ENCODE data around the gene MUC20.
"Not testable (repeated sequence)": the region's sequence is repeated elsewhere in the genome, so short reads cannot be mapped to it uniquely, and the experiment has no call there.

Gene MUC20

DNA sequence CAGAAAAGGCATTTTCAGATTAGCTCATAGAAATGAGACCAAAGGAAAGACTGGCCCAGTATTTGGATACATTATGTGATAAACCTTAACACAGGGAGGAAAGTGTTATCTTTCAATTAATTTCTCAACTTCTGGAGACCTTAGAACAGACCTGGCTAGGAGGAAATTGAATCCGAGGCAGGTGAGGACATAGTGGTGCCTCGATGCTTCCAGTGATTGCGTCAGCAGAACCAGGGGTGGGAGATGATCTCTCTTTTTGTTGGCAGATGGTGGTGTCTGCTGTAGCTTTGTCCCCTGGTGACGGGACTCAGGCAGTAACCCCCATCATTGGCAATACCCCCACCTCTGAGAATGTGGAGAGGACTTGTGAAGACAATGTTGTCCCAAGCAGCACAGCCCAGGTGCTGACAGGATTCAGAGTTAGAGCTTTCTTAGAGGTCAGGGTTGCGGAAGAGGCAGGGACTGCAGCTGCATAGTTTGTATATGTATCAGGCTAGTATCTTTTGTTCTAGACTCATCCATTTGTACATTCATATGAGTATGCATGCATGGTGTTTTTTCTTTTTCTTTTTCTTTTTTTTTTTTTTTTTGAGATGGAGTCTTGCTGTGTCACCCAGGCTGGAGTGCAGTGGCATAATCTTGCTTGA is 27.9 kb upstream of the MUC20 start:
- no peak for DNase-seq

DNA sequence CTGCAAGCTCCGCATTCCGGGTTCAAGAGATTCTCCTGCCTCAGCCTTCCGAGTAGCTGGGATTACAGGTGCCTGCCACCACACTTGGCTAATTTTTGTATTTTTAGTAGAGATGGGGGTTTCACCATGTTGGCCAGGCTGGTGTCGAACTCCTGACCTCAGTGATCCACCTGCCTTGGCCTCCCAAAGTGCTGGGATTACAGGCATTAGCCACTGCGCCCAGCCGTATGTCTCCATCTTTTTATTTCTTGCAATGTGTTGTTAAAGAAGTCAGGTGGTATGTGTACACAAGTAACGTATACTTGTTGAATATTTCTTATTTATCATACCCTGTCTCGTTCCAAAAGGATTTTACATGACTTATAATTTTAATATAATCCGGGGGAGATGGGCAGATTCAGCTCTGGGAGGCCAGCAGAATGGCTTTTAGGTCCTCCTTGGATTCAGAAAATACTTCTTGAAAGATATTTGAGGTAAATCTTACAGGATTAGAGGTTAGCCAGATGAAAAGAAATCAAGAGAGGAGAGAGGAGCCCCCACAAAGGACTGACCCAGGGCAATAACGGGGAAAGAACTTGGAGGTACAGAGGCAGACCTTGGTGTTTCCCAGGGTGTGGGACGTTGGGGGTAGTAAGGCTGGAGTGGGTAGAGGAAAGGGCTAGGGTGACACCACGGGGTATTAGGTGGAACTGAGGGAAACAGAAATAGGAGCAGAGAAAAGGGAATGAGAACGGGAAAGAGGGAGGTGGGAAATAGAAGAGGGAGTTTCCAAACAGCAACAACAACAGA is 27.2 kb upstream of the MUC20 start:
- no peak for DNase-seq

DNA sequence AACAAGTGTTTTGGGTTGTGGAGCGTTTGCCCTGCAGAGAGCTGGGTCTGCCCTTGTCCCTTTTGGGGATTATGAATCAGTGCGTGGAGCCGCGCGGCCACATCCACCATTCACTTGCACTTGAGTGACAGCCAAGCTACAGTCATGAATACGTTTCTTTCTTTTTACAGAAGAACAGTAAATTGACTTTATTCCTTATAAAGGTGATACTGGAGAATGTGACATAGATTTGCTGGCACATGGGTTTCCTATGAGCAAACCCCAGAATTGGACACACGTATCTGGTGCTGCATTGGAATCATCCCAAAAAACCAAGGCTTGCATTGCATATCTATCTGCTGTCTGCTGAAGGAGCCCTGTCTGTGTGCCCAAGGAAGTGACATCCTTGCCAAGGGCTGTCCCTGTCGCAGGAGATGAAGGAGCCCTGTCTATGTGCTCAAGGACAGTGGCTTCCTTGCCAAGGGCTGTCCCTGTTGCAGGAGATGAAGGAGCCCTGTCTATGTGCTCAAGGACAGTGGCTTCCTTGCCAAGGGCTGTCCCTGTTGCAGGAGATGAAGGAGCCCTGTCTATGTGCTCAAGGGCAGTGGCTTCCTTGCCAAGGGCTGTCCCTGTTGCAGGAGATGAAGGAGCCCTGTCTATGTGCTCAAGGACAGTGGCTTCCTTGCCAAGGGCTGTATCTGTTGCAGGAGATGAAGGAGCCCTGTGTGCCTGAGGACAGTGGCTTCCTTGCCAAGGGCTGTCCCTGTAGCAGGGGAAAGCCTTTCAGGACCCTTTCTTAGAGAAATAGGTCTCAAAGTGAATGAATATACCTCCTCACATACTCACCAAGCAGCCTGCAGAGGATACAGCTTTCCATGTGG is 26.3 kb upstream of the MUC20 start:
- DNase-seq = not testable (repeated sequence)

DNA sequence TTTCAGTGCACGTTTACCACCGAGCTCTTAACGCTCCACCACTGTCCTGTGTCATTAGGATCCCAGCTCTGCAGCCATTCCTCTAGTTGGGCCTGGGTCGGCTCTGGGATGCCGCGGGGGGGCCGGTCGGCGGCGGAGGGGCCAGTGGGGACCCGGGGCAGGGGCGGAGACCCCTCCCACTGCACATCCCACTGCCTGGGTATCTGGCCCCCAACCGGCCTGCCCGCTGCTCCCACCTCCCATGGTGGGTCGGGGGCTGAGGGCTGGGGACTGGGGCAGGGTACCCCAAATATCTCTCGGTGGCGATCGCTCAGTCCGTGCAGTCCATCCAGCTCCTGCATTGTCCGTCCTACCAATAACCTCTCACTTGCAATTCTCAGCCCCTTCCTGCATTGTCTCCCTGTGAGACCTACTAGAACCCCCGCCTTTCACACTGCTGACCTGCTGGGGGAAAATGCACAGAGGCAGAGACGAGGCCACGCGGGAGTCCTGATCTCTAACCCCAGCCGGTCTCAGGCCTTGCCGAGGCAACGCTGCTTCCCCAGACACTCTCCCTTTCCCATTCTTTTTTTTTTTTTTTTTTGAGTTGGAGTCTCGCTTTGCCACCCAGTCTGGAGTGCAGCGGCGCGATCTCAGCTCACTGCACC is 24.0 kb upstream of the MUC20 start:
- DNase-seq = no peak

DNA sequence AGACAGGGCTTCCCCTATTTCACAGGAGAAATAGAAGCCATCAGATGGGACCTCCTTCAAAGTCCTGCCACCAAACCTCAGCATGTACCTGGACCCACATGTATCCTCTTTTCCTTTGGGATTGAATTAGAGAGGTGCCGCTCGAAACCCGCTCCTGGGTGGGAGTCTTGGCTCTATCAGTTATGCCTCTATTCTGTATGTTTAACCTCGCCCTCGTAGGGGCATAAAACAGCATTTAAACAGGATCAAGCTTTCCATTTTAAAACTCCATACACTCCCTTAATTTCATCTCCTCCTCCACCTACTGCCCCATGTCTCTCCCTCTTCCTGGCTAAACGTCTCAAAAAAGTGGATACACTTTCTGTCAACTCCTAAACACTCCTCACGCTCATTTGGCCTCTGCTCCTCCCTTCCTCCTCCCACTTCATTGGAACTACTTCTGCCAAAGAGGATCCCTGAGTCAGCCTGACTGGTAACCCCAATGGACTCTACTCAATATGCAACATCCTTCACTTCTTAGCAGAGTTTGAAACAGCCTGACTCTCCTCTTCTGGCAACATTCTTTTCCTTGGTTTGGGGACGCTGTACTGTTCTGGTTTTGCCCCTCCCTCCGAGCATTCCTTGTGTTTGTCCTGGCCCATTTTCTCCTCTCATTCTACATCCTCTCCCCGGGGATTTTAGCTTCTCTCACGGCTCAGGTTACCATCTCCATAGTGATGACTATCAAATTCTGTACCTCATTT is 23.0 kb upstream of the MUC20 start:
- DNase-seq = no peak

DNA sequence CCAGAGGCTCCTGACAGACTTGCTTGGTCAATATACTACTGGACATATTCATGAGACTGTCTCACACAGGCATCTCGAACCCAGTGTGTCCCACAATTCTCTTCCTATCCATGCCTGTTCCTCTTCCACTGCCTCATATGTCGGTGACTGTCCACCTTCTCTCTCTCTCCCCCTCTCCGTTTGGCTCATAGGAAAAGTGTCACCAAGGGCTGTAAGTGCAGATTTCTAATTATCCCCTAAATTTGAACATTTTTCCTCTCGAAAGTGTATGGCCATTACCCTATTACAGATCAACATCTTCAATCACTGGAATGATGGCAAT is 22.5 kb upstream of the MUC20 start:
- DNase-seq = no peak

DNA sequence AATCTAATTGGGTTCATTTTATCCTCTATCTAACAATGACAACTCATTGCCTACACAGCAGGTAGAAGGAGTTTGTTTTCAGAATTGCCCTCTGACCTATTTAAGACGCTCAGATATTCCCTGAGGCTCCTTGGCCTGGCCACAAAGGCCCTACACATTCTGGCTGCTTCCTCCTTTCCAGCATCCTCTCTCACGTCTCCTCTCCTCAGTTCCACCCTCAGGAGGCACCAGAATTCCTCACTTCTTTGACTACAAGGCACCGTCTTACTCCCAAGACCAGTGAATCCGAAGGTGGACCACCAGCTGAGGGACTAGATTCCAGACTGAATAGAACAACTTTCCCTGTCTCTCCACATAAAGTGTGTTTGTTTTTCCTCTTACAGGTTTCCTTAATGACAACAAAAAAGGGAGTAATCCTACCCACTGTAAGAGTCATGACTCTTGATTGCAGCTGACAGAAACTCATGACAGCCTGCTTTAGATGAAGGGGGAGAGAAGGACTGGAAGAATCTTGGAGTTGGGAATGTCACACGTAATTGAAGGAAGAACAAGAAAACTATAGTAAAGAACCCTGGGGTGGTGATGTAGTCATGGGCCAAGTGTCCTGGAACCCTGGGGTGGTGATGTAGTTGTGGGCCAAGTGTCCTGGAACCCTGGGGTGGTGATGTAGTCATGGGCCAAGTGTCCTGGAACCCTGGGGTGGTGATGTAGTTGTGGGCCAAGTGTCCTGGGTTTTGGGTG is 22.0 kb upstream of the MUC20 start:
- no peak for DNase-seq

DNA sequence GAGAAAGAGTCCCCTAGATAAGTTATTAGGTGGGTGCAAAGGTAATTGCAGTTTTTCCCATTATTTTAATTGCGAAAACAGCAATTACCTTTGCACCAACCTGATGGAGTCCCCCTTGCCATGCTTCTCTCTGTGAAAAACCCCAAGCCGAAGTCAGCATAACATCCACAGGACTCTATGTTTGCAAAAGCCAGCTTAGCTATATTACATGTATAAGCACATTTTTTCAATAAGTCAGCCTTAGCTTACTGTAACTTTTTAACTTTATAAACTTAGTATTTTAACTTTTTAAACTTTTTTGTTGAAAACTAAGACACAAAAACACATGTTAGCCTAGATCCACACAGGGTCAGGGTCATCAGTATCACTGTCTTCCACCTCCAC is 21.4 kb upstream of the MUC20 start:
- no peak for DNase-seq

DNA sequence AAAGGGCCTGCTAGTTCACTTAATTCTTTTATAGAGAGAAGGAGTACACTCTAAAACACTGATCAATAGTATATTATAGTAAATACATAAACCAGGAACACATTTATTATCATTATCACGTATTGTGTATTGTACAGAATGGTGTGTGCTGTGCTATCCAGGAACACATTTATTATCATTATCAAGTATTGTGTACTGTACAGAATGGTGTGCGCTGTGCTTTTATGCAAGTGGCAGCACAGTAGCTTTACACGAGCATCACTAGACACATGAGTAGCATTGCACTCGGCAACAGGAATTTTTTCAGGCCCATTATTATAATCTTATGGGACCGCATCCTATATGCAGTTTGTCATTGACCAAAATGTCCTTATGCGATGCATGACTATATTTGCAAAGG is 20.9 kb upstream of the MUC20 start:
- no peak for DNase-seq

DNA sequence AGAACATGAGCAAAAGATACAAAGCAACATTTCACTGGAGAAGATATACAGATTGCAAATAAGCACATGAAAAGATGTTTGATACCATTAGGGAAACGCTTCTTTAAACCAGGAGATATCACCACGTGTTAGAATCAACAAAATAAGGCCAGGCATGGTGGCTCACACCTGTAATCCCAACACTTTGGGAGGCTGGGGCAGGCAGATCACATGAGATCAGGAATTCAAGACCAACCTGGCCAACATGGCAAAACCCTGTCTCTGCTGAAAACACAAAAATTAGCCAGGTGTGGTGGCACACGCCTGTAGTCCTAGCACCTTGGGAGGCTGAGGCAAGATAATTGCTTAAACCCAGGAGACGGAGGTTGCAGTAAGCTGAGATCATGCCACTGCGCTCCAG is 20.5 kb upstream of the MUC20 start:
- DNase-seq = no peak

DNA sequence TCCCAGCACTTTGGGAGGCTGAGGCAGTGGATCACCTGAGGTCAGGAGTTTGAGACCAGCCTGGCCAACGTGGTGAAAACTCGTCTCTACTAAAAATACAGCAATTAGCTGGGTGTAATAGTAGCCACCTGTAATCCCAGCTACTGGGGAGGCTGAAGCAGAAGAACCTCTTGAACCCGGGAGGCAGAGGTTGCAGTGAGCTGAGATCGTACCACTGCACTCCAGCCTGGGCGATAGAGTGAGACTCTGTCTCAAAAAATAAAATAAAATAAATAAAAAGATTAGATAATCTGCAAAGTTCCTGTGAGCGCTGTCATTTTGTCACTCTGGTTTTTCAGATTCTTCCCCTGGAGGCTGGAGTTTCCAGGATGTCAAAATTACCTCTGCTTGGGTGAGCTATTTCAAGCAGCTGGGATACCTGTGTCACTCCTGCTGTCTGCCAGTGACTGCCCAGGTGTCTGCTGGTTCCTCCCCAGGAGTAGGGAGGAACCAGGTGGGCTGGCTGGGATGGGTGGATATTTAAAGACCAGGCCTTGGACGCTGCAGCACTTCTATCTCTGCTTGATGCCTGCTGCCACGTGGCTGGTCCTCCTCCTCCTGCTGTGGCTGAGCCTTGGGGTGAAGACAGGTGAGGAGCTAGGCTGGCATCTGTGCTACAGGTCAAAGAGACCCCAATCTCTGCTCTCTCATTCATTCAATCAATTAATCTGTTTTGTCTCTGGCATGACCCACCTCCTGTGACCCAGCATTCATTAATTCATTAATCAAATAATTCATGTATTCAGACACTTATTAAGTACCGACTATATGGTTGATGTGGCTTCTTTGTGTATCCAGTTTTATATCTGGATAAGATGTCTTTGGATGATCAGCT is 19.5 kb upstream of the MUC20 start:
- DNase-seq = no peak

DNA sequence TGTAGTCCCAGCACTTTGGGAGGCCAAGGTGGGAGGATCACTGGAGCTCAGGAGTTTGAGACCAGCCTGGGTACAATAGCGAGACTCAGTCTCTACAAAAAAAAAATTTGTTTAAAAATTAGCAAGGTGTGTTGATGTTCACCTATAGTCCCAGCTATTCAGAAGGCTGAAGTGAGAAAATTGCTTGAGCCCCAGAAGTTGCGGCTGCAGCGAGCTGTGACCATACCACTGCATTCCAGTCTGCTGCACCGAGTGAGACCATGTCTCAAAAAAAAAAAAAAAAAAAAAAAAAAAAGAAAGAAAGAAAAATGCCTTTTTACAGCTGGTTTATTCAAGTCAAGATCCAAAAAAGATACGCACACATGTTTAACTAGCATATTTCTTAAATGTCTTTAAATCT is 17.0 kb upstream of the MUC20 start:
- no peak for DNase-seq

DNA sequence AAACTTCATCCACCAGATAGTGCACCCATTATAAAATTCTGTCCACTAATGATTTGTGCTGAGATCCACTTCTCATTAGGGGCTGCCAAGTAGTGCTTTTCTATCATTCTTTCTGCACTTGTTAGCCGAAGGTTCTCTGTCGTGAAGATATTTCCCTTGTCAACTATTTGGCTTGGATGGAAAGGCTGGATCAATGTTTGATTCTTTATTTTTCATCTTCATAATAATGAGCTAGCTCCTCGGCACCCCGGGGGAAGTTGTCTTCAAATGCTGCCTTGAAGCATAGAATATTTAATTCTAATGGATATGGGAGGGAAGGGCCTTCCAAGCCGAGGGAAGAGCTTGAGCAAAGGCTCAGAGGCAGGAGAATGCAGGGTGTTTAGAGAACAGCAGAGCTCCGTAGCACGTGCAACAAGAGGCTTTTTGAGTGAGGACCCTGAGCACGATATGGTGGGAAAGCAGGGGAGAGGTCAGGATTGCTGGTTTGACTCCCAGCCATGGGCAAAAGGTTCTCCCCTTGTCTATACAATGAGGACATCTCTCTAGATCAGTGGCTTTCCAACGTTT is 16.3 kb upstream of the MUC20 start:
- no peak for DNase-seq

DNA sequence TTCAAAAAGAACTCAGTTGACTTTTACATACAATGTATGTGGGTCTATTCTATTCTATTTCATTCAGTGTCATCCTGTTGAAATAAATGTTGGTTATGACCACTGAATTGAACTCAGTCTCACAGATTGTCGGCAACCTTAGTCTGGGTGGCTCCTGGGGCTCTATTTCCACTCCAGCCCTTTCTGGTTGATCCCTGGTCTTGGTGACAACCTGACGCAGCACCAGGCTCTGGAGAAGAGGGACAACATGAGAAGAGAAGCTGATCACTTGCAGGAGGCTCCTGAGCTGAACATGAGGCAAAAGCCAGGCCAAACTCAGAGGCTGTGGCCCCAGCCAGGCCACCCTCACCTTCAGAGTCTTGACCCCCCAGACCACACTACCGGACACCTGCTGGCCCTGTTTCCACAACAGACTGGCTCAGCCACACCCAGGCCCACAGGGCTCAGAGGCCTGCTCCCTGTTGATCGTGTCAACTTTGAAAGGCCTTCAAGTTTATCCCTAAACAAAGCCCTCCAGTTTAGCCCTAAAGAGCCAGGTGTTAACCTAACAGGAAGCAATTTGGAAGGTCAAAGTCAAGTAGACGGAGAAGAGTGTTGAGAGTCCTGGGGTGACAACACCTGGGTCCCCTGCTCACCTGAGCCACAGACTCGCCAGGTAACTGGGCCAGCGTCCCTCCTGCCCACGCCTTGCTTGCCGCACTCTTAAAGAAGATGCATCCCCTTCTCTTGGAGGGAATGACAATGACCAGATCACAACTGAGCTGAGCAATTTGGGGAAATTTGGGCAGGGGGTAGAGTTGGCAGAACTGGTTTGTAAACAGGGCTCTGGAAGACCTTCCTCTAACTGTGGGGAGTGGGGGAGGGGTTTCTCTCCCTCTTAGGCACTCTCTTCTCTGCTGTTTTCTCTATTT is 15.4 kb upstream of the MUC20 start:
- no peak for DNase-seq

DNA sequence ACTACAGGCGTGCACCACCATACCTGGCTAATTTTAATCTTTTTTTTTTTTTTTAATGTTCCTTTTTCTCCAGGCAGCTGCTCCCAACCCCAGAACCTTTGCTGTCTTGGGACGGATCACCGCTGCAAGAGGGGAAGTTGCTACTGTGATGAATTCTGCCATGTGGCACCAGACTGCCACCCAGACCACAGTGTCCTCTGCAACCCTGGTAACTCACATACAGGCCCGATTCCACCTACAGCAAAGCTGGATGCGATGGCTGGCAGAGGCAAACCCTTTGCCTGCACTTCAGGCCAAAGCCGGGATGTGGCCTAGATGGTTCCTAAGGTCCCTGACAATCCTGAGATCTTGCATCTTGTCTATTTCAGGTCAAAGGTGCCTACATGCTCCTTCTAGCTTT is 12.7 kb upstream of the MUC20 start:
- DNase-seq = no peak

DNA sequence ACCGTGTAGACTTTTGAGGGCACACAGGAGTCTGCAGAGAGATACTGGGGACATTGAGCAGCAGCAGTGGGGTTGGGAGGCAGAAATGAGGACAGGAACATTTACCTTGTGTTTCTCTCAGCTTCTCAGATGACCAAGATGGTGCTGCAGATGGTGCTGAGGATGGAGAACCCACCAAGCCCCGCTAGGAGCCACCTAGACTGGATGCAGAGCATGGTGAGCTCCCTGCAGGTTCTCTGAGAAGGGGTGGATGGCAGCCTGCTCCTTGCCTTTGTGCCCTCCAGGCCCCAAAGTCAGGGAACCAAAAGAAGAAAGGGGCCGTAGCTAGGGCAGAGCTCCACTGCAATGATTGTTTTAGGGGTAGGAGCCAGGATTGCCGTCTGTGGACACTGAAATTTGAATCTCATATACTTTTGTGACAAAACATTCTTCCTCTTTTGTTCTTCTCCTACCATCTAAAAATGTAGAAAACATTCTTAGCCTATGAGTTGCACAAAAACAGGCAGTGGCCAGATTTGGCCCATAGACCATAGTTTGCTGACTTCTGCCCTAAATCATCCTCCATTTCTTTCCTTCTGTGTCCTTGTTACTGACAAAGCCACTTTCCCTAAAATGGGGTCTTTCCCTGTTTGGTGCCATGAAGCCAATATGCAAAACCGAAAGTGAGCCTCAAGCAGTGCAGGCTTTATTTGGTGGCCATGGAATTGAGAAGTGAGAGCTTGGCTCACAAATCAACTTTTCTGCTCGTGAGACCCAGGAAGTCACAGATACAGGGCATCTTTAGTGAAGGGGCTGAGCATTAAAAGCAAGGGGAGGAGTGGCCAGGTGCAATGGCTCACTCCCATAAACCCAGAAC is 11.9 kb upstream of the MUC20 start:
- no peak for DNase-seq

DNA sequence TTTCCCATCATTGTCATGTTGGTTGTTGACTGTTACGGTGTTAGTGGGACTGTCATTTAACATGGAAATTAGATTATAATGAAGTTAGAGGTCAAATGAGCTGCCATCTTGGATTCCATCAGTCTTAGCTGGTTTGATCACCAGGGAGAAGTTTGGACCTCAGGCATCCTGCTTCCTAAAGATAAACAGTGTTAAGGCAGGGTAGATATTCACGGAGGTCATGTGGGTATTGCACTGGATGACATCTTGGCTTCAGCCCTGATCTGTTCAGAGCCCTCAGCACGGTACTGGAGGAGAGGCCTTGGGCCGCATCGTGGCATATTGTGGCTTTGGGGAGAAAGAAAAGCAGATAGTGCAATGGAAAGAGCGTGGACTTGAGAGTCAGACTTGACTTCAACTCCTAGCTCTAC is 11.1 kb upstream of the MUC20 start:
- no peak for DNase-seq

DNA sequence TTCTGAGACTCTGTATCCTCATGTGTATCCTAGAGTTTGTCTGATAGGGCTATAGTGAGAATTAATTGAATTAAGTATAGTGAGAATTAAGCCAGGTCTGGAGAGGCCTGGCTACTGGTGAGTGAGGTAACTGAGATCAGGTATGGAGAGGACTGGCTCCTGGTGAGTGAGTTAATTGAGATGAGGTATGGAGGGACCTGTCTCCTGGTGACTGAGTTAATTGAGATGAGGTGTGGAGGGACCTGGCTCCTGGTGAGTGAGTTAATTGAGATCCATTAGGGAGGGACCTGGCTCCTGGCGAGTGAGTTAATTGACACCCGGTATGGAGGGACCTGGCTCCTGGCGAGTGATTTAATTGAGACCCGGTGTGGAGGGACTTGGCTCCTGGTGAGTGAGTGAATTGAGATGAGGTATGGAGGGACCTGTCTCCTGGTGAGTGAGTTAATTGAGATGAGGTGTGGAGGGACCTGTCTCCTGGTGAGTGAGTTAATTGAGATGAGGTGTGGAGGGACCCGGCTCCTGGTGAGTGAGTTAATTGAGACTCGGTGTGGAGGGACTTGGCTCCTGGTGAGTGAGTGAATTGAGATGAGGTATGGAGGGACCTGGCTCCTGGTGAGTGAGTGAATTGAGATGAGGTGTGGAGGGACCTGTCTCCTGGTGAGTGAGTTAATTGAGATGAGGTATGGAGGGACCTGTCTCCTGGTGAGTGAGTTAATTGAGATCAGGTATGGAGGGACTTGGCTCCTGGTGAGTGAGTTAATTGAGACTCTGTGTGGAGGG is 10.5 kb upstream of the MUC20 start:
- DNase-seq = not testable (repeated sequence)
